A673 (cell line): ENCODE data around the gene SYNJ2.

Experiments used
- EZH2 ChIP-seq: fragments of 200-600 bp; sonication (generic); IDR thresholded peaks from 2 replicates; pipeline ENCODE4 v1.6.1; 2017; ENCODE audit warnings: borderline replicate concordance, low read depth, mild to moderate bottlenecking, mixed read lengths, antibody characterized with exemption, low read length; ENCODE audit not compliant: poor library complexity, severe bottlenecking
- TF ChIP-seq, protein P1 (sequence below): fragments of 300-800, 200-600 bp; sonication (generic); conservative IDR thresholded peaks from 2 replicates; pipeline ENCODE4 v1.5.1; 2017; ENCODE audit warnings: low read depth, mild to moderate bottlenecking, antibody characterized with exemption, low read length, moderate library complexity, mixed read lengths

DNA sequence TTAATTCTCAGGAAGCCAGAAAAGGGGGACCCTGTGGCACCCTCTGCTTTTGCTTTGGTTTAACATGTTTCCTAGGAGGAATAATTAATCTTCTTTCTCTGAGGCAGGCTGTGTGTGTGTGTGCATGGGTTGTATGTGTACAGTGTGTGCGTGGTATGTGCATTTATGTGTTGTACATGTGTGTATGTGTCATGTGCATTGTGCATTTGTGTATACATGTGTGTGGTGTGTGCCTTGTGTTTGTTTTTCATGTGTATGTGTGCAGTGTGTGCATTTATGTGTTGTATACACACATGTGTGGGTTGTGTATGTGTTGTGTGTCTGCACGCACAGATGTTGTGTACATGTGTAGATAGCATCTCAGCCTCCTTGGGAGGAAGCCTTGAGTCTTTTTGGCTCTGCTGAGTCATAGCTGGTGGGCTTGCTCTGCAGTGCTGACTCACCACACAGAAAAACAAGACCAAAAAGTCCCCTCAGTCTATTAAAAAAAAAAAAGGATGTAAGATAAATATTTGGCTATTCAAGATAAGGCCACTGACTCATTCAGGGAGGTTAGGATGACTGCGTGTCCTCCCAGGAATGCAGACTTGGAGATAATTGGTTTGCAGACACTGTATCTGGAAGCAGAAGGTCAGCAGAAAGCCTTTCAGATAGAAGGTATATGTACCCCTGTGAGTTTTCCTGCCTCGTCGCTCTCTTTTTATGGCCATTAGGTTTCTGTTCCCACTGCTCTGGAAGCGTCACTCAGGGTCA, 58.6 kb downstream of the SYNJ2 start:
- TF ChIP-seq, protein P1, sequence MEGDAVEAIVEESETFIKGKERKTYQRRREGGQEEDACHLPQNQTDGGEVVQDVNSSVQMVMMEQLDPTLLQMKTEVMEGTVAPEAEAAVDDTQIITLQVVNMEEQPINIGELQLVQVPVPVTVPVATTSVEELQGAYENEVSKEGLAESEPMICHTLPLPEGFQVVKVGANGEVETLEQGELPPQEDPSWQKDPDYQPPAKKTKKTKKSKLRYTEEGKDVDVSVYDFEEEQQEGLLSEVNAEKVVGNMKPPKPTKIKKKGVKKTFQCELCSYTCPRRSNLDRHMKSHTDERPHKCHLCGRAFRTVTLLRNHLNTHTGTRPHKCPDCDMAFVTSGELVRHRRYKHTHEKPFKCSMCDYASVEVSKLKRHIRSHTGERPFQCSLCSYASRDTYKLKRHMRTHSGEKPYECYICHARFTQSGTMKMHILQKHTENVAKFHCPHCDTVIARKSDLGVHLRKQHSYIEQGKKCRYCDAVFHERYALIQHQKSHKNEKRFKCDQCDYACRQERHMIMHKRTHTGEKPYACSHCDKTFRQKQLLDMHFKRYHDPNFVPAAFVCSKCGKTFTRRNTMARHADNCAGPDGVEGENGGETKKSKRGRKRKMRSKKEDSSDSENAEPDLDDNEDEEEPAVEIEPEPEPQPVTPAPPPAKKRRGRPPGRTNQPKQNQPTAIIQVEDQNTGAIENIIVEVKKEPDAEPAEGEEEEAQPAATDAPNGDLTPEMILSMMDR, result no peak
- no peak for TF ChIP-seq EZH2
